Keratinocyte (primary cell): ENCODE measurements around the gene SSX2IP. TPM values are rescaled to one million over a fixed set of nuclear protein-coding genes. Genes with fewer than 3 reads are reported as not detected.
A peak's percentile ranks its signal among the peaks of the same experiment; 100 is the strongest.

ENCODE experiments used
- DNase-seq: peaks from one replicate; pipeline ENCODE4 v3.0.0-alpha.2; 2011; ENCODE audit warnings: low read depth, missing footprints, low spot score
- FAIRE-seq: peaks from 2 replicates; lab custom pipeline; 2011; peaks lifted over from hg19 to GRCh38; lab: Jason Lieb, UNC
- H2AFZ ChIP-seq: 2 replicates; pipeline ENCODE4 v1.6.0; 2012; ENCODE audit warnings: low read length, control low read depth, inconsistent platforms; ENCODE audit not compliant: control insufficient read depth
- H3K27ac ChIP-seq: 2 replicates; pipeline ENCODE4 v1.5.1; 2011; ENCODE audit warnings: low read length; ENCODE audit not compliant: control insufficient read depth, insufficient read depth
- H3K27me3 ChIP-seq: 3 replicates; pipeline ENCODE4 v1.6.0; 2011; ENCODE audit warnings: low read length; ENCODE audit not compliant: control insufficient read depth, insufficient read depth; ENCODE audit errors: extremely low read depth
- H3K36me3 ChIP-seq, 2 experiments: 2 replicates in 1 of 2; 3 replicates in 1 of 2; pipeline ENCODE4 v1.5.1; 2011; ENCODE audit warnings: low read length in 2 of 2, mild to moderate bottlenecking in 1 of 2; ENCODE audit not compliant: control insufficient read depth in 2 of 2, insufficient read depth in 2 of 2; ENCODE audit errors: extremely low read depth in 1 of 2
- H3K4me1 ChIP-seq: 3 replicates; pipeline ENCODE4 v1.5.1; 2011; ENCODE audit warnings: low read length; ENCODE audit not compliant: control insufficient read depth, insufficient read depth; ENCODE audit errors: extremely low read depth
- H3K4me2 ChIP-seq: 3 replicates; pipeline ENCODE4 v1.6.0; 2011; ENCODE audit warnings: low read depth, low read length; ENCODE audit not compliant: control insufficient read depth, insufficient read depth; ENCODE audit errors: extremely low read depth
- H3K4me3 ChIP-seq, 3 experiments: fragments of 200-600 bp in 1 of 3; sonication (generic) in 1 of 3; 2 replicates in 2 of 3; 3 replicates in 1 of 3; pipeline ENCODE4 v1.5.1; 2011 to 2016; ENCODE audit warnings: low read length in 3 of 3, mild to moderate bottlenecking in 3 of 3, control low read depth in 2 of 3, inconsistent platforms in 1 of 3, low read depth in 1 of 3, mixed read lengths in 1 of 3, mixed run types in 1 of 3, moderate library complexity in 1 of 3; ENCODE audit not compliant: control insufficient read depth in 2 of 3, insufficient read depth in 2 of 3; ENCODE audit errors: extremely low read depth in 1 of 3
- H3K79me2 ChIP-seq: 2 replicates; pipeline ENCODE4 v1.6.0; 2012; ENCODE audit warnings: low read length; ENCODE audit not compliant: control insufficient read depth, insufficient read depth
- H3K9ac ChIP-seq: 3 replicates; pipeline ENCODE4 v1.6.0; 2011; ENCODE audit warnings: low read length; ENCODE audit not compliant: control insufficient read depth, insufficient read depth; ENCODE audit errors: extremely low read depth
- H3K9me1 ChIP-seq: 3 replicates; pipeline ENCODE4 v1.6.0; 2011; ENCODE audit warnings: low read length; ENCODE audit not compliant: control insufficient read depth, insufficient read depth; ENCODE audit errors: extremely low read depth
- H3K9me3 ChIP-seq: 2 replicates; pipeline ENCODE4 v1.5.1; 2012; ENCODE audit warnings: low read depth, low read length; ENCODE audit not compliant: control insufficient read depth
- H4K20me1 ChIP-seq: 3 replicates; pipeline ENCODE4 v1.6.0; 2011; ENCODE audit warnings: low read length; ENCODE audit not compliant: control insufficient read depth, insufficient read depth; ENCODE audit errors: extremely low read depth
- CTCF ChIP-seq, 3 experiments: IDR thresholded peaks in 1 of 3; conservative IDR thresholded peaks in 1 of 3; optimal IDR thresholded peaks in 1 of 3; 2 replicates in 2 of 3; 3 replicates in 1 of 3; pipeline versions ENCODE3 to v1.5.1; 2011; ENCODE audit warnings: low read length in 3 of 3, mild to moderate bottlenecking in 3 of 3, moderate library complexity in 2 of 3, control low read depth in 1 of 3, inconsistent platforms in 1 of 3; ENCODE audit not compliant: insufficient read depth in 2 of 3; ENCODE audit errors: extremely low read depth in 1 of 3
- EZH2 ChIP-seq: IDR thresholded peaks from one replicate; pipeline ENCODE4 v1.6.1; 2012; ENCODE audit warnings: inconsistent platforms, mild to moderate bottlenecking, low read length, moderate library complexity
- dilution Hi-C: fragments of 300-500 bp; cut with MboI; formaldehyde crosslinking; loops from one replicate; pipeline ENCODE4 v1.7.0; 2020; ENCODE audit warnings: low sequenced_read_pairs; ENCODE audit not compliant: extremely low pct_ligation_motif_present
- polyA plus RNA-seq, 5 experiments: library from polyadenylated mRNA; depleted of rRNA in 3 of 5; stranded (reverse) in 3 of 5; stranded (forward) in 1 of 5; unstranded in 1 of 5; fragments of >200 nt; gene quantifications; 1 replicate in 1 of 5; 2 replicates in 3 of 5; 3 replicates in 1 of 5; pipeline versions ENCODE4 v1.2.1 to v1.2.3, GENCODE V29; 2011 to 2012; ENCODE audit warnings: missing spikeins in 2 of 5, low read depth in 1 of 5, low replicate concordance in 1 of 5

The SSX2IP gene
- polyA plus RNA-seq, 1 donor (not counting 4 experiments of a cell fraction or from before 2014, with no cell fraction given) = 13.0 TPM

GRCh38 chr1:84619383-84620102, 70.7 kb downstream of the SSX2IP start:
- Histone ChIP-seq H3K79me2 (no peaks in the 10 kb centered on the region), H3K9ac (peak overlapping the region; percentile 47), H3K4me1 (peaks cover 9% of the 10 kb centered on the region), H3K27me3 (no peaks in the 10 kb centered on the region), H4K20me1 (no peaks in the 10 kb centered on the region), H3K27ac (peak overlapping the region; percentile 69), H3K9me1 (no peaks in the 10 kb centered on the region), H3K4me2 (peak overlapping the region; percentile 60), H3K36me3 (no peaks in the 10 kb centered on the region), H3K9me3 (no peaks in the 10 kb centered on the region), H3K4me3 (peak overlapping the region in 2 of 3 experiments; percentile 11 to 41), H2AFZ (peak overlapping the region; percentile 71)
- FAIRE-seq = peak; percentile 93
- TF ChIP-seq EZH2 (no peak), CTCF (optimal IDR thresholded peaks at IDR 0.05 in 1 of 3, IDR thresholded peaks at IDR 0.05 in 1 of 3, conservative IDR thresholded peaks at IDR 0.05 in 1 of 3; ENCODE audit: extremely low read depth in 1 of 3, insufficient read depth in 2 of 3, low read length in 3 of 3) (no peak)
- DNase-seq = no peak
- dilution Hi-C loops = no loop called here

DNA sequence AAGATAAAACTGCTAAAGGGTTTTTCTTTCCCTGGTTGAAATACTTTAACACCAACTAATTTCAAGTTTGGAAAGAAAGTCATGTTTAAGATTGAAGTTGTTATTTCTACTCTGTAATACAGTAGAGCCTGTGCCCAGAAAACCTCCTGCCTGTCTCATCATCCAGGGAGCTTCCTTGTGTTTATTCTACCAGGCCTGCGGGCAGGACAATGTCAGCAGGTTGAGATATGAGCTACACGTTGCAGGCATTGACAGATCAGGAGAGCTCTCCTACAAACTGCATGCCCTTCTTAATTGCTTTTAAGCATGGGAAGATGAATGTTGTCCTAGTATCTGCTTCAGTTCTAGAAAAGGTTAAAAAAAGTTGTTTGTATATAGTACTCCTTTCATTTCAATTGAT, 72.9 kb downstream of the SSX2IP start:
- no peaks in the 10 kb centered on the region for H3K79me2 ChIP-seq
- no peak for TF ChIP-seq EZH2
- no peak for TF ChIP-seq CTCF (optimal IDR thresholded peaks at IDR 0.05 in 1 of 3, IDR thresholded peaks at IDR 0.05 in 1 of 3, conservative IDR thresholded peaks at IDR 0.05 in 1 of 3; ENCODE audit: extremely low read depth in 1 of 3, insufficient read depth in 2 of 3, low read length in 3 of 3)
- dilution Hi-C loops = no loop called here
- no peaks in the 10 kb centered on the region for H3K9me1 ChIP-seq
- H3K4me3 ChIP-seq = no peak overlapping the region
- H3K4me1 ChIP-seq = peaks cover 9% of the 10 kb centered on the region
- DNase-seq = no peak
- no peak overlapping the region for H3K27ac ChIP-seq
- no peak overlapping the region for H3K9ac ChIP-seq
- no peak overlapping the region for H3K4me2 ChIP-seq
- H4K20me1 ChIP-seq = no peaks in the 10 kb centered on the region
- H2AFZ ChIP-seq = no peak overlapping the region
- no peaks in the 10 kb centered on the region for H3K36me3 ChIP-seq
- FAIRE-seq = no peak
- H3K9me3 ChIP-seq = no peaks in the 10 kb centered on the region
- no peaks in the 10 kb centered on the region for H3K27me3 ChIP-seq
